Measurements from ENCODE around the gene ANKRD34A. TPM values are rescaled to one million over a fixed set of nuclear protein-coding genes. Genes with fewer than 3 reads are reported as not detected.
"Not testable (repeated sequence)": the region's sequence is repeated elsewhere in the genome, so short reads cannot be mapped to it uniquely, and the experiment has no call there.

Gene ANKRD34A
- total and polyA plus RNA-seq, 2 donors (not counting 1 experiment from before 2014, with no cell fraction given), result 1.2 to 1.9 TPM

GRCh38 chr1:145922266-145922665 lies 42.1 kb downstream of the ANKRD34A start:
- no peaks in the 10 kb centered on the region for H3K9me3 ChIP-seq (ENCODE audit: control insufficient read depth, insufficient read depth, low read depth, low read length)
- no peaks in the 10 kb centered on the region for H3K27me3 ChIP-seq (ENCODE audit: control insufficient read depth, insufficient read depth, low read length)
- no peak overlapping the region for H3K4me2 ChIP-seq (ENCODE audit: extremely low read depth, insufficient read depth, low read length)
- DNase-seq (ENCODE audit: low read depth in 2 of 2), result peak in 1 of 2 donors; percentile 44
- no peaks in the 10 kb centered on the region for H4K20me1 ChIP-seq (ENCODE audit: control insufficient read depth, extremely low read depth, insufficient read depth, low read length)
- no peak overlapping the region for H3K27ac ChIP-seq (ENCODE audit: insufficient read depth, low read length)
- H3K36me3 ChIP-seq (ENCODE audit: control insufficient read depth, insufficient read depth, low read length), result no peaks in the 10 kb centered on the region
- TF ChIP-seq CTCF (conservative IDR thresholded peaks at IDR 0.05 in 1 of 2, IDR thresholded peaks at IDR 0.05 in 1 of 2; ENCODE audit: low read depth in 1 of 2, low read length in 2 of 2), result no peak
- no peak for TF ChIP-seq EZH2 (IDR thresholded peaks at IDR 0.05; ENCODE audit: low read length, missing control alignments)
- no peak overlapping the region for H3K4me3 ChIP-seq (replicated peaks in 1 of 4; ENCODE audit: control extremely low read depth in 1 of 4, insufficient read depth in 1 of 4, low read depth in 3 of 4, low read length in 4 of 4)
- peaks cover 20% of the 10 kb centered on the region for H3K79me2 ChIP-seq (ENCODE audit: control insufficient read depth, insufficient read depth, low read length)
- no peak overlapping the region for H2AFZ ChIP-seq (ENCODE audit: low read length)
- peaks cover 4% of the 10 kb centered on the region for H3K4me1 ChIP-seq (ENCODE audit: control insufficient read depth, extremely low read depth, insufficient read depth, low read length)
- no peak overlapping the region for H3K9ac ChIP-seq (ENCODE audit: insufficient read depth, low read length)

- H3K9me3 ChIP-seq (ENCODE audit: control insufficient read depth, insufficient read depth, low read depth, low read length); H4K20me1 ChIP-seq (ENCODE audit: control insufficient read depth, extremely low read depth, insufficient read depth, low read length); H3K4me1 ChIP-seq (ENCODE audit: control insufficient read depth, extremely low read depth, insufficient read depth, low read length); H3K9ac ChIP-seq (ENCODE audit: insufficient read depth, low read length); H3K27me3 ChIP-seq (ENCODE audit: control insufficient read depth, insufficient read depth, low read length); H3K36me3 ChIP-seq (ENCODE audit: control insufficient read depth, insufficient read depth, low read length); H3K4me3 ChIP-seq (replicated peaks in 1 of 4; ENCODE audit: control extremely low read depth in 1 of 4, insufficient read depth in 1 of 4, low read depth in 3 of 4, low read length in 4 of 4); H3K79me2 ChIP-seq (ENCODE audit: control insufficient read depth, insufficient read depth, low read length); DNase-seq (ENCODE audit: low read depth in 2 of 2); H3K27ac ChIP-seq (ENCODE audit: insufficient read depth, low read length); H2AFZ ChIP-seq (ENCODE audit: low read length): not testable (repeated sequence)
- H3K4me2 ChIP-seq (ENCODE audit: extremely low read depth, insufficient read depth, low read length), result peak overlapping the region; percentile 35
These were observed 44.1 kb downstream of the ANKRD34A start for GRCh38 chr1:145920297-145920696.

- H3K27ac ChIP-seq (ENCODE audit: insufficient read depth, low read length), result peak overlapping the region; percentile 94
- H3K4me3 ChIP-seq (replicated peaks in 1 of 4; ENCODE audit: control extremely low read depth in 1 of 4, insufficient read depth in 1 of 4, low read depth in 3 of 4, low read length in 4 of 4), result peak overlapping the region; percentile 89 to 96 (median 93)
- H3K27me3 ChIP-seq (ENCODE audit: control insufficient read depth, insufficient read depth, low read length), result no peaks in the 10 kb centered on the region
- H3K36me3 ChIP-seq (ENCODE audit: control insufficient read depth, insufficient read depth, low read length), result peaks cover 4% of the 10 kb centered on the region
- H2AFZ ChIP-seq (ENCODE audit: low read length), result peak overlapping the region; percentile 95
- H3K4me2 ChIP-seq (ENCODE audit: extremely low read depth, insufficient read depth, low read length), result peak overlapping the region; percentile 100
- H3K79me2 ChIP-seq (ENCODE audit: control insufficient read depth, insufficient read depth, low read length), result peaks cover 9% of the 10 kb centered on the region
- peak; percentile 36 to 65 for DNase-seq (ENCODE audit: low read depth in 2 of 2)
- H3K4me1 ChIP-seq (ENCODE audit: control insufficient read depth, extremely low read depth, insufficient read depth, low read length), result peaks cover 4% of the 10 kb centered on the region
- H3K9me3 ChIP-seq (ENCODE audit: control insufficient read depth, insufficient read depth, low read depth, low read length), result no peaks in the 10 kb centered on the region
- TF ChIP-seq CTCF (conservative IDR thresholded peaks at IDR 0.05 in 1 of 2, IDR thresholded peaks at IDR 0.05 in 1 of 2; ENCODE audit: low read depth in 1 of 2, low read length in 2 of 2) (no peak), EZH2 (IDR thresholded peaks at IDR 0.05; ENCODE audit: low read length, missing control alignments) (no peak)
- H4K20me1 ChIP-seq (ENCODE audit: control insufficient read depth, extremely low read depth, insufficient read depth, low read length), result no peaks in the 10 kb centered on the region
- H3K9ac ChIP-seq (ENCODE audit: insufficient read depth, low read length), result peak overlapping the region; percentile 84
These were observed 45.1 kb downstream of the ANKRD34A start for GRCh38 chr1:145918992-145919939.

Data from fibroblast of lung (primary cell).